ENCODE data around the gene HDAC1.
A peak's percentile ranks its signal among the peaks of the same experiment; 100 is the strongest.
"Not testable (repeated sequence)": the region's sequence is repeated elsewhere in the genome, so short reads cannot be mapped to it uniquely, and the experiment has no call there.

The HDAC1 gene

DNA sequence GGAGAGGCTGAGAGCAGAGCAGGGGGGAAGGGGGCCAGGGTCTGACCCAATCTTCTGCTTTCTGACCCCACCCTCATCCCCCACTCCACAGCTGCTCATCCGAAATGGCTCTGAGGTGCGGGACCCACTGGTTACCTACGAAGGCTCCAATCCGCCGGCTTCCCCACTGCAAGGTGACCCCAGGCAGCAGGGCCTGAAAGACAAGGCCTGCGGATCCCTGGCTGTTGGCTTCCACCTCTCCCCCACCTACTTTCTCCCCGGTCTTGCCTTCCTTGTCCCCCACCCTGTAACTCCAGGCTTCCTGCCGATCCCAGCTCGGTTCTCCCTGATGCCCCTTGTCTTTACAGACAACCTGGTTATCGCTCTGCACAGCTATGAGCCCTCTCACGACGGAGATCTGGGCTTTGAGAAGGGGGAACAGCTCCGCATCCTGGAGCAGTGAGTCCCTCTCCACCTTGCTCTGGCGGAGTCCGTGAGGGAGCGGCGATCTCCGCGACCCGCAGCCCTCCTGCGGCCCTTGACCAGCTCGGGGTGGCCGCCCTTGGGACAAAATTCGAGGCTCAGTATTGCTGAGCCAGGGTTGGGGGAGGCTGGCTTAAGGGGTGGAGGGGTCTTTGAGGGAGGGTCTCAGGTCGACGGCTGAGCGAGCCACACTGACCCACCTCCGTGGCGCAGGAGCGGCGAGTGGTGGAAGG is 17.1 kb upstream of the HDAC1 start:
- no peak for DNase-seq

DNA sequence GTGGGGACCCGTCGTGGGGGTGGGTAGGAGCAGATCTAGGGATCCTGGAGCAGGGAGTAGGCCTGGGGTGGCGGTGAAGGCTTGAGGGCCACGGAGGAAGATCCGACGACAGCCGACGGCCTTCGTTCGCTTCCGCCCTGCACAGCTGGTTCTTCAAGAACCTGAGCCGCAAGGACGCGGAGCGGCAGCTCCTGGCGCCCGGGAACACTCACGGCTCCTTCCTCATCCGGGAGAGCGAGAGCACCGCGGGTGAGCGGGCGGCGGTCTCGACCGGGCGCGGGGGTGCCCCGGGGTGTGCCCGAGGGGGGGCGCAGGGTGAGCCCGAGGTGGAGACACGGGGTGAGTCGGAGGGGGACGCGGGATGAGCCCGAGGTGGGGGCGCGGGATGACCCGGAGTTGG is 16.5 kb upstream of the HDAC1 start:
- no peak for DNase-seq

GRCh38 chr1:32276032-32276782 is 15.7 kb upstream of the HDAC1 start:
- no peak for DNase-seq

DNA sequence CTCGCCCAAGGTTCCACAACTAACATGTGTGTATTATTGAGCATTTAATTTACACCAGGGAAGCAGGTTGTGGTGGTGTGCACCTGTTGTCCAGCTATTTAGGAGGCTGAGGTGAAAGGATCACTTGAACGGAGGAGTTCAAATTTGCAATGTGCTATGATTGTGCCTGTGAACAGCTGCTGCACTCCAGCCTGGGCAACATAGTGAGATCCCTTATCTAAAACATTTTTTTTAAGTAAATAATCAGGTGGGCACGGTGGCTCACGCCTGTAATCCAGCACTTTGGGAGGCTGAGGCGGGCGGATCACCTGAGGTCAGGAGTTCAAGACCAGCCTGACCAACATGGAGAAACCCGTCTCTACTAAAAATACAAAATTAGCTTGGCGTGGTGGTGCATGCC is 7.1 kb upstream of the HDAC1 start:
- not testable (repeated sequence) for DNase-seq

DNA sequence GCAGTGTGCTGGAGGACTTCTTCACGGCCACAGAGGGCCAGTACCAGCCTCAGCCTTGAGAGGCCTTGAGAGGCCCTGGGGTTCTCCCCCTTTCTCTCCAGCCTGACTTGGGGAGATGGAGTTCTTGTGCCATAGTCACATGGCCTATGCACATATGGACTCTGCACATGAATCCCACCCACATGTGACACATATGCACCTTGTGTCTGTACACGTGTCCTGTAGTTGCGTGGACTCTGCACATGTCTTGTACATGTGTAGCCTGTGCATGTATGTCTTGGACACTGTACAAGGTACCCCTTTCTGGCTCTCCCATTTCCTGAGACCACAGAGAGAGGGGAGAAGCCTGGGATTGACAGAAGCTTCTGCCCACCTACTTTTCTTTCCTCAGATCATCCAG is 6.2 kb upstream of the HDAC1 start:
- no peak for DNase-seq

GRCh38 chr1:32286763-32287162 is 5.1 kb upstream of the HDAC1 start:
- DNase-seq: no peak

GRCh38 chr1:32289256-32289655 is 2.6 kb upstream of the HDAC1 start:
- no peak for DNase-seq

GRCh38 chr1:32291145-32291707 is 657 bp upstream of the HDAC1 start:
- DNase-seq: peak; percentile 40

DNA sequence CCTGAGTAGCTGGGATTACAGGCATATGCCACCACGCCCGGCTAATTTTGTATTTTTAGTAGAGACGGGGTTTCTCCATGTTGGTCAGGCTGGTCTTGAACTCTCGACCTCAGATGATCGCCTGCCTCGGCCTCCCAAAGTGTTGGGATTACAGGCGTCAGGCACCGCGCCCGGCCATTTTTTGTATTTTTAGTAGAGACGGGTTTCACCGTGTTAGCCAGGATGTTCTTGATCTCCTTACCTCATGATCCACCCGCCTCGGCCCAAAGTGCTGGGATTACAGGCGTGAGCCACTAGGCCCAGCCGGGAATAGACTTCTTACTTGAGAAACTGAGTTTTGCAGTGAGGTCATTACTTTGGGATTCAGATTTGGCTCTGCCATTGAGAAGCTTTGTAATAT is 6.3 kb downstream of the HDAC1 start:
- not testable (repeated sequence) for DNase-seq

DNA sequence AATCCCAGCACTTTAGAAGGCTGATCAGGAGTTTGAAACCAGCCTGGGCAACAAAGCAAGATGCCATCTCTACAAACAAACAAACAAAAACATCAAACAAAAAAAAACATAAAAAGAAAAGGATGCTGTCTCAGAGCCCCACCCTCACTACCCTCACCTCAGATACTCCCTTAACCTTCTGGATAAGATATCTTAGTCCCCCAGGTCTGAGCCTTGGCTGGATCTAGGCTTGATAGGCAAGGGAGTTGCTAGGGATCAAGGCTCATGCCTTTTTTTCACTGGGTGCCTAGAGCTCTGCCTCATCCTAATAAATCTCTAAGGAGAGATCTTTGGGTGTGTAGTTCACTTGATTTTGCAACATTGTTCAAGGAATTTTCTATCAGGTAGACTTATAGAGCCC is 7.4 kb downstream of the HDAC1 start:
- DNase-seq: peak; percentile 64

- no peak for DNase-seq
These were observed 11.5 kb downstream of the HDAC1 start for GRCh38 chr1:32303358-32303757.

GRCh38 chr1:32303997-32304622 is 12.2 kb downstream of the HDAC1 start:
- DNase-seq: no peak

DNA sequence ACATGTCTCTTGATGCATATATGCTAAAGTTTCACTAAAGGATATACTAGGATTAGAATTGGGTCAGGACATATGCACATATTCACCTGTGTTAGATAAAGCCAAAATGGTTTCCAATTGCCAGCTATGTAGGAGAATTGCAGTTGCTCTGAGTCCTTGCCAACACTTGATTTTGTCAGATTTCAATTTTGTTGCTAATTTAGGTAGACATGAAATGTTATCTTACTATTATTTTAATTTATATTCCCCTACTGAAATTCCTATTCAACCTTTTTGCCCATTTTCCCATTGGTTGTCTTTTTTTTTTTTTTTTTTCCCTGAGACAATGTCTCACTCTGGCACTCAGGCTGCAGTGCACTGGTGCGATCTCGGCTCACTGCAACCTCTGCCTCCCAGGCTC is 13.4 kb downstream of the HDAC1 start:
- no peak for DNase-seq

DNA sequence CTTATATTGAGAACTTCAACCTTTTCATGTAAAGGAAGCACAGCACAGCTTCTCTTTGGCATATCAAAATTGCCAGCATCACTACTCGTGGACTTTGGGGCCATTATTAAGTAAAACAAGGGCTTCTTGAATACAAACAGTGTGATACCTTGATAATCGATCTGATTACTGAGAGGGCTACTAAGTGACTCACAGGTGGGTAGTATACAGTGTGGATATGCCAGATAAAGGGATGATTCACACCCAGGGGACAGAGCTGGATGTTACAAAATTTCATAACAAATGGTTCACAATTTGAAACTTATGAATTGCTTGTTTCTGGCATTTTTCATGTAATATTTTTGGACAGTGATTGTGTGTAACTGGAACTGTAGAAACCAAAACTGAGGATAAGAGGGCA is 15.4 kb downstream of the HDAC1 start:
- peak; percentile 43 for DNase-seq

GRCh38 chr1:32309960-32310359 is 18.1 kb downstream of the HDAC1 start:
- no peak for DNase-seq

DNA sequence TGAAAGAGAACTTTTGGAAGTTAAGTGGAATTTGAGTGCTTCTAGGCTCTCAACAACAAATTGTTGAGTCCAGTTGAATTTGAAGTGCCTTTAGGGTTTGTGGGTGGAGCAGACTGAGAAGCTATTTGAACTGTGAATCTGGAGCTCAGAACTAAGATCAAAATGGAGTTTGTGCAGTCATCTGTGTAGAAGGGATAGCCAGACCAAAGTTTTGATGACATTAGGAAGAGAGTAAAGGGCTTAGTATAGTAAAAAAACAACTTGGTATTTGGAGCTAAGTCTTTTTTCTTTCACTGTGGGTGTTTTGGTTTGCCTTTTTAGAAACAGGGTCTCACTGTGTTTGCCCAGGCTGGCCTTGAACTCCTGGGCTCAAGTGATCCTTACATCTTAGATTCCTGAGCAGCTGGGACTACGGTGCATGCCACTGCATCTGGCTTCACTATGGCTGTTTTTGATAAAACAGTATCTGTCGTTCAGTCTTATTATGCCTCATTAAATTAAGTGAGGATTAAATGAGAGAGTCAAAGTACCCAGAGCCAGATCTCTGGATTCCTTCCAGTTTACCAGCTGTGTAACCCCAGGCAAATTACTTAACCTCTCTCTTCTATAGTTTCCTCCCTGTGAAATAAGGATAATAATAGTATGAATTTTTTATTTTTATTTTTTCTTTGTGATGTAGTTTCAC is 20.0 kb downstream of the HDAC1 start:
- DNase-seq: no peak

- DNase-seq: no peak
These were observed 25.0 kb downstream of the HDAC1 start for GRCh38 chr1:32316903-32317277.

GRCh38 chr1:32318127-32318869 is 26.4 kb downstream of the HDAC1 start:
- DNase-seq: no peak

- no peak for DNase-seq
These were observed 29.9 kb downstream of the HDAC1 start for GRCh38 chr1:32321712-32322291.

DNA sequence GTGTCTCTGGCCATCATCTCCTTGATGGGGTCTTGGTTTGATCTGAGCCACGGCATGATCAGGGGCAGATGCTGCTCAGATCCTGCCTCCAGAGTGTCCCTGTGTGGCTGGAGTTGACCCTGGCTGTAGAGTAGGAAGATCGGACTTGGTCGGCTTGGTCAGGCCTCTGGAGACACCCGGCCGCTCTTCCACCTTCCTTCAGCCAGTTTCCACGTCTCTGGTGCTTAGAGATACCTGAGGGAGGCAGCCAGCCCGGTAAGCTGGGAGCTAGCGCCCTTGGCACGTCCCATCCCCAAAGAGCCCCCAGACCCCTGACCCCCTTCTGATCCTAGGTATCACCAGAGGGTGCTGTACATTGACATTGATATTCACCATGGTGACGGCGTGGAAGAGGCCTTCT is 35.3 kb downstream of the HDAC1 start:
- no peak for DNase-seq

DNA sequence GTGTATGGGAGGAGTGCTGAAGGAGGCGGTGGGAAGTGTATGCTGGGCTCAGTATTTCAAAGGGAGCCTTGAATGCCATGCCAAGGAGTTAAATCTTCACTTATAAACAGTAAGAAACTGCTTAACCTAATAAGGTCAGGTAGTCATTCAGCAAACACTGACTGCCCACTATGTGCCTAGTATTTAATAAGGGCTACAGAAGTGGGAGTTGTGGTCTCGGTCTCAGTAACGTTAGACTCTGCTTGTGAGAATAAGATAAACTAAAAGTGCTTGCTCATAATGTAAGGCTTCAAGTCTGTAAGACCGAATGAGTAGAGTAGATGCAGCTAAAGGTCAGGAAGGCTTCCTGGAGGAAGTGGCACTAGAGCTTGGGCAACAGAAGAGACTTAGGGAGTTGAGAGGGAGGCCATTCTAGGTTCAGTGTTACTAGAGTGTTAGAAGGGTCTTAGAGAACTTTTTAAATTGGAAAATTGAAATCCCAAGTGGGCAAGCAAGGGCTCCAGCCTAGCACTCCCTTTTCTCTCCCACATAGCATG is 38.1 kb downstream of the HDAC1 start:
- no peak for DNase-seq
